Stimulated activated CD4-positive, alpha-beta T cell treated with anti-CD3 and anti-CD28 coated beads, Interleukin-12 subunit alpha, Interleukin-12 subunit beta, amount 100 ng/mL, for 4 hours (primary cell): ENCODE results near the gene ZDHHC13.
"Not testable (repeated sequence)": the region's sequence is repeated elsewhere in the genome, so short reads cannot be mapped to it uniquely, and the experiment has no call there.

ENCODE experiments used
- DNase-seq: peaks from one replicate; pipeline ENCODE4 v3.0.0-alpha.2; 2020

Gene ZDHHC13

GRCh38 chr11:19101796-19102520, 15.0 kb upstream of the ZDHHC13 start:
- DNase-seq, result no peak

GRCh38 chr11:19102521-19102900, 14.5 kb upstream of the ZDHHC13 start:
- DNase-seq, result no peak

- DNase-seq, result no peak
Measured at GRCh38 chr11:19105011-19105410, 12.0 kb upstream of the ZDHHC13 start.

- DNase-seq, result no peak
Measured at GRCh38 chr11:19107125-19107524, 9.8 kb upstream of the ZDHHC13 start.

GRCh38 chr11:19110295-19110694, 6.7 kb upstream of the ZDHHC13 start:
- DNase-seq, result no peak

GRCh38 chr11:19111809-19112208, 5.2 kb upstream of the ZDHHC13 start:
- no peak for DNase-seq

- DNase-seq, result no peak
Measured at GRCh38 chr11:19116276-19116970, 545 bp upstream of the ZDHHC13 start.

- no peak for DNase-seq
Measured at GRCh38 chr11:19117760-19118097, 761 bp downstream of the ZDHHC13 start.

- DNase-seq, result no peak
Measured at GRCh38 chr11:19121646-19122045, 4.7 kb downstream of the ZDHHC13 start.

- DNase-seq, result no peak
Measured at GRCh38 chr11:19122960-19123615, 6.1 kb downstream of the ZDHHC13 start.

GRCh38 chr11:19126562-19127325, 9.8 kb downstream of the ZDHHC13 start:
- not testable (repeated sequence) for DNase-seq

GRCh38 chr11:19134004-19134403, 17.0 kb downstream of the ZDHHC13 start:
- no peak for DNase-seq

GRCh38 chr11:19136884-19137283, 19.9 kb downstream of the ZDHHC13 start:
- DNase-seq, result not testable (repeated sequence)

- DNase-seq, result no peak
Measured at GRCh38 chr11:19145319-19145718, 28.4 kb downstream of the ZDHHC13 start.

- DNase-seq, result no peak
Measured at GRCh38 chr11:19156892-19157291, 39.9 kb downstream of the ZDHHC13 start.

GRCh38 chr11:19160847-19161246, 43.9 kb downstream of the ZDHHC13 start:
- no peak for DNase-seq

- no peak for DNase-seq
Measured at GRCh38 chr11:19161651-19162050, 44.7 kb downstream of the ZDHHC13 start.

GRCh38 chr11:19162951-19163505, 46.1 kb downstream of the ZDHHC13 start:
- no peak for DNase-seq

GRCh38 chr11:19163617-19164016, 46.6 kb downstream of the ZDHHC13 start:
- no peak for DNase-seq

- DNase-seq, result no peak
Measured at GRCh38 chr11:19164230-19164855, 47.4 kb downstream of the ZDHHC13 start.

GRCh38 chr11:19164881-19165280, 47.9 kb downstream of the ZDHHC13 start:
- no peak for DNase-seq

- DNase-seq, result no peak
Measured at GRCh38 chr11:19168090-19168489, 51.1 kb downstream of the ZDHHC13 start.
